ENCODE results near the gene PRRX1.

The PRRX1 gene

DNA sequence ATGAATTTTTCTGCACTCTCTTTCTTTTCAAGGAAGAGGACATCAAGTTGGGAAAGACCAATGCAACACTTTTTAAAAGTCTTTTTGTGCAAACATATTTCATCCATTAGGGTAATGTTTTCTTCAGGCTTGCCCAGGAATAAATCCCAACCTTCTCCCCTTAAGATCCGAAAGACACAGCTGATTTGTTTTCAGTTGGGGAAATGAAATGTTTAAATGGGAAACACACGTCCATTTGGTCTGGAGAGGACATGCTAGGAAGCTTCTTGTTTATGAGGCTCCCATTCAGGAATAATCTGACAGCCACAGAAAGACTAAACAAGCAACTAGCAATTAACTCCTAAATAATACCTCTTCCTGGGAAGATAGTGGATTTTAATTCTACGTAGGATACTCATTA lies 91.9 kb downstream of the PRRX1 start:
- no peak for FAIRE-seq
- DNase-seq (ENCODE audit: insufficient read length, low spot score) = no peak

DNA sequence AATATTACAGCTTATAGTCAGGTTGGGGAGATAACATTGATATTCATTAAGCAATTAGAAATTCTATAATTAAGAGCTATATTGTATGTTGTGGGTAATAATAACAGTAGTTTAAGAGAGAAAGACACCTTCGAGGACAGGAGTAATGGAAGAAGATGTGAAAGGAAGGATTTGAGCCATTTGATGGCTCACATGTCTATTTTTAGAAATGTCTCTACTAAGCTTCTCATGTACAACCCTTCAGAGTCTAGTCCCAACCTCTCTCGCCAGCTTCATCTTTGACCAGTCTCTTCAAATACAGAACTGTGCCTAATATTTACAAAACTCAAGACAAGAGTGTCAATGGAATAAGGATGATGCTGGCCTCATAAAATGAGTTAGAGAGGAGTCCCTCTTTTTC lies 95.1 kb downstream of the PRRX1 start:
- DNase-seq (ENCODE audit: insufficient read length, low spot score) = no peak
- no peak for FAIRE-seq

DNA sequence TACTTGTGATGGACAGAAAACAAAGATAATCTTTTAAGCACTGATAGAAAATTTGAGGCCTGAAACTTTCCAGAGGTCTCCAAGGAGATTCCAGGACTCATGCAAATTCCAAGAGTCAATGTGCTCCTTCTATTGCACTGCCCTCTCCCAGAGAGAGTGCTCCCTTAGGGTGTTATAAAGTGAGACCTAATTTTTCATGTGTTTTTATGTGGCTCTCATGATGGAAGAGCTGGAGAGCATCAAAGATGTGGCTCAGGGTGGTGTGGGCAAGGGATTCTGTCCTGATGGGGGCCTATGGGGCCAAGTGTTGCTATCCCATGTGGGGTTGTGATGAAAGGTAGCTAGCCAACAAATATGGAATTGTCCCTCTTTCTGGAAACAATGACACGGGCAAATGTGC lies 101.3 kb downstream of the PRRX1 start:
- no peak for DNase-seq (ENCODE audit: insufficient read length, low spot score)
- no peak for FAIRE-seq

DNA sequence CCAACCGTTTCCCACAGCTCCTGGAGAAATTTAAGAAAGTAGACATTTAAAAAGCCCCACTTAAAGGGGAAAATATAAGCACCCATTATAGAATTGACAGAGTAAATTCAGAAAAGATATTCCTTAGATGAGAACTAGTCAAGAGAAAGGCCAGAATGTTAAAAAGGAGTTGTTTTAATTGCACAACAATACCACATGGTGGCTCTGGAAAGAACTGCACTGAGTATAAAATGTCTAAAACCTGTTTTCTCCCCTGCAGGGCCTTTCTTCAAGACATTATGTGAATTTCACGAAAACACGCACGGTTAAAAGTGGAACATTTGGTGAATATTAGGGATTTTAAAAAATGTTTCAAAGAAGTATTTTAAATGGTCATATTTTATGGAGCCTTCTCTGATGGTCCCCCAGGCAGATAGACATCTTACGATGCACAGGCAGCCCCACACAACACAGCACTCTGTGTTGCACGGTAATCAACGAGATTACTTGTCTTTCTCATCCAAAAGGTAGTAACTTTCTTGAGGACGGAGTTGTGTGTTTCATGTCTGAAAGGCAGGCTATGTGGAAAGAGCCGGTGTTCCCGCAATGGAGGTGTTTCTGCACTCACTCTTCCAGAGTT lies 101.9 kb downstream of the PRRX1 start:
- FAIRE-seq = no peak
- DNase-seq (ENCODE audit: insufficient read length, low spot score) = no peak

DNA sequence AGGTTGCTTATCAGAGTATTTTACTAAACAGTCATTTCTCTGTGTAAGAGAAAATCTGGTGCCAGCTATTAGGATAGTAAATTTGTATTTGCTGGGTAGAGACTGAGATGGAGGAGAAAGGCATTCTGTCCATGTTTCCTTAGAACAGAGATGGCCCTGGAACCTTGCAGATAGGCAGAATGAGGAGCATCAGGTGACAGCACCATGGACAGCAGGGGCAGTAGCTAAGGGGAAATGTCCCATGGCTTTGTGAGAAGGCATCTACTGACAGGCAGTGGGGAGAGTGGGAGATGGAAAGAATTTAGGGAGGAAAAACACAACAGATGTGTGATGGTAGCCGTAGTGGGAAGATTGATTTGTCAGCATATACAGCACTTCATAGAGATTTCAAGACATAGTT lies 105.0 kb downstream of the PRRX1 start:
- no peak for DNase-seq (ENCODE audit: insufficient read length, low spot score)
- no peak for FAIRE-seq

DNA sequence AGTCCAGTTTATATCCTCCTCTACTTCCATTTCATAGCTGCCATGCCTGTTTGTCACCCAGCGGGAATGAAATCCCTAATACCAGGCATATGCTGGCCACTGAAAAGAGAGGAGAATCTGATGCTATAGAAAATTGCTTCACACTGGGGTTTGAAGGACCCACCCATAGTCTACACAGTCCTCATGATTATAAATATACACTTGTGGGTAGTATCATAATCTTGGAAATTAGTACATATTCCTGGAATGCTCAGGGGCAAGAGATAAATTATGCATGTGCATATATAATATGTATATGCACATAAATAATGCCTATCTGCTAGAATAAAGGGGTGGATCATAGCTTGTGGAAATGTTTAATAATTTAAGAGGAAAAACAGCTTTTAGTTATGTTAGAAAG lies 105.8 kb downstream of the PRRX1 start:
- DNase-seq (ENCODE audit: insufficient read length, low spot score) (no peak), FAIRE-seq (no peak)

DNA sequence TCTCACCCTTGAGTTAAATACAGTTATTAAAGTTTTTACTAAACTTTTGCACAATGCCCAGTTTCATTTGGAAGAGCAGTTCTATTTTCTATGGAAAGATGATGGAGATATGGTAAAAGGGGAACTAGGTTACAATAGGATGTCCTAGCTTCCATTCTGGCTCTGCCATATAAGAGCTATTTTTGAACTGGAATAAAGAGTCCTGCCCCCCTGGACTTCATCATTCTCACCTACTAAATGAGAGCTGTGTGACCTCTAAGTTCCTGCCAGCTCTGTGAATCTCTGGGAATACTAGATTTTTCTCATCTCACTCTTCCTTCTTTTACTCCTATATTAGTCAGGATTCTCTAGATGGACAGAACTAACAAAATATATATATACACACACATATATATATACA lies 106.3 kb downstream of the PRRX1 start:
- no peak for DNase-seq (ENCODE audit: insufficient read length, low spot score)
- FAIRE-seq = no peak

DNA sequence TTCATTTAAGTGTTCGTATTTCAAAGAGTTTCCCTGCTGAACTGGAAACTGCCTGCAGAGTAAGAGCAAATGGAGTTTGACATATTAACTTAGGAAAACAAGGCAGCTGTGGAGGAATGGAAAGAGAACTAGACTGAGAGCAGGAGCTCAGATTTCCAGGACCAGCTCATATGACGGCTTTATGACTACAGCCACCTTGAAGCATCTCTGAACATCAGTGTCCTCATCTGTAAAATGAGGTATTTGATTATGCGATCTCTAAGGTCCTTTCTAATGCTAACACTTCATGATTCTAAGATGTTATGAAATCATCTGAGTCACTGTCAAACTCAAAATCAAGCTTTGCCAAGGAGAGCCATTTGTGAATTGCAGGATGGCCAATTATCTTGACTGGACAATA lies 112.3 kb downstream of the PRRX1 start:
- no peak for FAIRE-seq
- DNase-seq (ENCODE audit: insufficient read length, low spot score) = no peak

DNA sequence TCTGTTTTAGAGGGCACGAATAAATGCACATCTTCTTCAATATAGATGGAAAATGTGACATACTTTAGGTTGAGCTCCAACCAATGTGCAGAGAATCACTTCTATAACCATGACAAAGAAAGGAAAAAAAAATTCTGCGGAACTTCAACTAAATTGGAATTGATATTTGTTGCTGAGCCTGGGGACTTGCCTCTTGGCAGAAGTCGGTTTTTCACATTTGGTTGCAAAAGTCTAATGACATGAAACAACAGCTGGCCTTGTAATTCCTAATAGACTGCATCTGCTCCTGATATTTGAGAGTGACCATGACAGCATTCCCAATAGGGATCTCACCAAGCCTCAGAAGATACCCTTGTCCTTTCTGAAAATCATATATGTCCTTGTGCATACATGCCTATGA lies 112.8 kb downstream of the PRRX1 start:
- no peak for FAIRE-seq

More for the DNA sequence above, 112.8 kb downstream of the PRRX1 start:
- no peak for DNase-seq (ENCODE audit: insufficient read length, low spot score)
